Fibroblast of the aortic adventitia (primary cell): ENCODE measurements around the gene CELA1. TPM values are rescaled to one million over a fixed set of nuclear protein-coding genes. Genes with fewer than 3 reads are reported as not detected.

ENCODE experiments used
- DNase-seq: peaks from one replicate; pipeline ENCODE4 v3.0.0-alpha.2; 2010; ENCODE audit warnings: low read depth
- H3K4me3 ChIP-seq: 2 replicates; pipeline ENCODE4 v1.5.1; 2011; ENCODE audit warnings: low read depth, mild to moderate bottlenecking, control low read depth, low read length, moderate library complexity
- CTCF ChIP-seq: IDR thresholded peaks from 2 replicates; pipeline ENCODE4 v1.5.1; 2011; ENCODE audit warnings: mild to moderate bottlenecking, low read length, control low read depth, inconsistent platforms; ENCODE audit not compliant: insufficient read depth
- total RNA-seq: library from RNA; depleted of rRNA; stranded (reverse); fragments of >200 nt; gene quantifications from 2 replicates; pipeline ENCODE4 v1.2.3, GENCODE V29; 2012; ENCODE audit warnings: low replicate concordance

The CELA1 gene
- total RNA-seq, 1 donor: not detected

- no peak overlapping the region for H3K4me3 ChIP-seq
- DNase-seq: no peak
- TF ChIP-seq CTCF: no peak
Measured at GRCh38 chr12:51368640-51369517, 22.4 kb upstream of the CELA1 start.

GRCh38 chr12:51365276-51365675 lies 18.8 kb upstream of the CELA1 start:
- TF ChIP-seq CTCF: no peak
- no peak for DNase-seq
- no peak overlapping the region for H3K4me3 ChIP-seq

GRCh38 chr12:51364001-51364400 lies 17.5 kb upstream of the CELA1 start:
- DNase-seq: no peak
- TF ChIP-seq CTCF: no peak
- no peak overlapping the region for H3K4me3 ChIP-seq

GRCh38 chr12:51362747-51363342 lies 16.4 kb upstream of the CELA1 start:
- no peak overlapping the region for H3K4me3 ChIP-seq
- DNase-seq: no peak
- no peak for TF ChIP-seq CTCF

GRCh38 chr12:51362307-51362706 lies 15.8 kb upstream of the CELA1 start:
- DNase-seq: no peak
- H3K4me3 ChIP-seq: no peak overlapping the region
- TF ChIP-seq CTCF: no peak

GRCh38 chr12:51361161-51362016 lies 14.9 kb upstream of the CELA1 start:
- DNase-seq: no peak
- no peak overlapping the region for H3K4me3 ChIP-seq
- no peak for TF ChIP-seq CTCF
